ENCODE results near the gene TCP10L.

The TCP10L gene

GRCh38 chr21:32560896-32561295 is 24.4 kb downstream of the TCP10L start:
- Histone ChIP-seq H4K8ac (ENCODE audit: low read depth, low read length) (no peak overlapping the region), H3K4me1 (ENCODE audit: control insufficient read depth in 2 of 2, insufficient read depth in 1 of 2, low read depth in 1 of 2, low read length in 2 of 2) (no peaks in the 10 kb centered on the region), H3K9ac (ENCODE audit: low read depth, low read length, poor library complexity) (no peak overlapping the region)

GRCh38 chr21:32559006-32559610 is 26.2 kb downstream of the TCP10L start:
- no CpG with 5 or more reads among the region's 6 CpGs for WGBS, 2 donors (ENCODE audit: extremely low coverage in 2 of 2, insufficient read length in 2 of 2, insufficient replicate concordance in 1 of 2)

More at GRCh38 chr21:32560896-32561295, 24.4 kb downstream of the TCP10L start:
- Histone ChIP-seq H2BK15ac (ENCODE audit: low read length) (no peak overlapping the region), H2BK120ac (ENCODE audit: low read depth, low read length) (no peak overlapping the region), H3K18ac (ENCODE audit: low read length) (no peak overlapping the region), H3K36me3 (replicated peaks in 1 of 2; ENCODE audit: control insufficient read depth in 2 of 2, insufficient read depth in 2 of 2, low read length in 2 of 2) (no peaks in the 10 kb centered on the region), H3K27ac (replicated peaks; ENCODE audit: low read length) (no peak overlapping the region), H3K4me3 (ENCODE audit: low read length in 2 of 2) (no peak overlapping the region), H2AFZ (ENCODE audit: low read length) (no peak overlapping the region), H3K79me1 (ENCODE audit: low read depth, low read length) (no peaks in the 10 kb centered on the region), H4K91ac (ENCODE audit: low read depth, low read length, poor library complexity) (no peak overlapping the region), H3K27me3 (ENCODE audit: control insufficient read depth in 3 of 3, insufficient read depth in 3 of 3, low read depth in 1 of 3, low read length in 3 of 3) (peaks cover 0 to 4% (median 0%) of the 10 kb centered on the region in 3 experiments), H3K9me3 (replicated peaks in 1 of 2; ENCODE audit: control insufficient read depth in 2 of 2, insufficient read depth in 1 of 2, low read depth in 1 of 2, low read length in 2 of 2) (peaks cover 2 to 4% of the 10 kb centered on the region in 2 donors), H3K23ac (ENCODE audit: low read depth, low read length, poor library complexity) (no peak overlapping the region), H3K4me2 (ENCODE audit: insufficient read depth, low read length, poor library complexity, severe bottlenecking) (no peak overlapping the region), H3K14ac (ENCODE audit: low read length) (no peak overlapping the region), H2BK5ac (ENCODE audit: low read length) (no peak overlapping the region), H2BK12ac (ENCODE audit: low read length) (no peak overlapping the region), H2AK5ac (ENCODE audit: low read depth, low read length) (no peak overlapping the region), H3K4ac (ENCODE audit: low read length) (no peak overlapping the region)
- DNase-seq (ENCODE audit: low spot score) = no peak
- no CpG with 5 or more reads among the region's 3 CpGs for WGBS, 2 donors (ENCODE audit: extremely low coverage in 2 of 2, insufficient read length in 2 of 2, insufficient replicate concordance in 1 of 2)

GRCh38 chr21:32558106-32558505 is 27.2 kb downstream of the TCP10L start:
- no peak overlapping the region for H4K91ac ChIP-seq (ENCODE audit: low read depth, low read length, poor library complexity)
- H3K27me3 ChIP-seq (ENCODE audit: control insufficient read depth in 3 of 3, insufficient read depth in 3 of 3, low read depth in 1 of 3, low read length in 3 of 3) = peaks cover 0 to 4% (median 0%) of the 10 kb centered on the region in 3 experiments
- no peak overlapping the region for H3K27ac ChIP-seq (replicated peaks; ENCODE audit: low read length)
- H3K79me1 ChIP-seq (ENCODE audit: low read depth, low read length) = no peaks in the 10 kb centered on the region
- no peak overlapping the region for H3K18ac ChIP-seq (ENCODE audit: low read length)
- no peak overlapping the region for H2BK15ac ChIP-seq (ENCODE audit: low read length)
- no peak overlapping the region for H3K4me3 ChIP-seq (ENCODE audit: low read length in 2 of 2)
- no peak overlapping the region for H3K14ac ChIP-seq (ENCODE audit: low read length)
- no peak overlapping the region for H3K4ac ChIP-seq (ENCODE audit: low read length)
- no peak overlapping the region for H2BK12ac ChIP-seq (ENCODE audit: low read length)
- H3K9me3 ChIP-seq (replicated peaks in 1 of 2; ENCODE audit: control insufficient read depth in 2 of 2, insufficient read depth in 1 of 2, low read depth in 1 of 2, low read length in 2 of 2) = no peaks in the 10 kb centered on the region
- no peak overlapping the region for H2AK5ac ChIP-seq (ENCODE audit: low read depth, low read length)
- no CpG with 5 or more reads among the region's 3 CpGs for WGBS, 2 donors (ENCODE audit: extremely low coverage in 2 of 2, insufficient read length in 2 of 2, insufficient replicate concordance in 1 of 2)
- no peak overlapping the region for H3K23ac ChIP-seq (ENCODE audit: low read depth, low read length, poor library complexity)
- H3K4me1 ChIP-seq (ENCODE audit: control insufficient read depth in 2 of 2, insufficient read depth in 1 of 2, low read depth in 1 of 2, low read length in 2 of 2) = no peaks in the 10 kb centered on the region
- no peak overlapping the region for H4K8ac ChIP-seq (ENCODE audit: low read depth, low read length)
- H2BK5ac ChIP-seq (ENCODE audit: low read length) = no peak overlapping the region
- no peak for DNase-seq (ENCODE audit: low spot score)
- no peak overlapping the region for H2AFZ ChIP-seq (ENCODE audit: low read length)
- H2BK120ac ChIP-seq (ENCODE audit: low read depth, low read length) = no peak overlapping the region
- H3K4me2 ChIP-seq (ENCODE audit: insufficient read depth, low read length, poor library complexity, severe bottlenecking) = no peak overlapping the region
- no peak overlapping the region for H3K9ac ChIP-seq (ENCODE audit: low read depth, low read length, poor library complexity)
- no peaks in the 10 kb centered on the region for H3K36me3 ChIP-seq (replicated peaks in 1 of 2; ENCODE audit: control insufficient read depth in 2 of 2, insufficient read depth in 2 of 2, low read length in 2 of 2)

More at GRCh38 chr21:32559006-32559610, 26.2 kb downstream of the TCP10L start:
- Histone ChIP-seq H3K4me1 (ENCODE audit: control insufficient read depth in 2 of 2, insufficient read depth in 1 of 2, low read depth in 1 of 2, low read length in 2 of 2) (no peaks in the 10 kb centered on the region), H2AFZ (ENCODE audit: low read length) (no peak overlapping the region), H2BK120ac (ENCODE audit: low read depth, low read length) (no peak overlapping the region), H3K79me1 (ENCODE audit: low read depth, low read length) (no peaks in the 10 kb centered on the region), H2BK15ac (ENCODE audit: low read length) (no peak overlapping the region), H3K14ac (ENCODE audit: low read length) (no peak overlapping the region), H2BK12ac (ENCODE audit: low read length) (no peak overlapping the region), H3K27ac (replicated peaks; ENCODE audit: low read length) (no peak overlapping the region), H3K9me3 (replicated peaks in 1 of 2; ENCODE audit: control insufficient read depth in 2 of 2, insufficient read depth in 1 of 2, low read depth in 1 of 2, low read length in 2 of 2) (no peaks in the 10 kb centered on the region), H3K23ac (ENCODE audit: low read depth, low read length, poor library complexity) (no peak overlapping the region), H3K36me3 (replicated peaks in 1 of 2; ENCODE audit: control insufficient read depth in 2 of 2, insufficient read depth in 2 of 2, low read length in 2 of 2) (no peaks in the 10 kb centered on the region), H3K4ac (ENCODE audit: low read length) (no peak overlapping the region), H3K4me2 (ENCODE audit: insufficient read depth, low read length, poor library complexity, severe bottlenecking) (no peak overlapping the region), H4K8ac (ENCODE audit: low read depth, low read length) (no peak overlapping the region), H2AK5ac (ENCODE audit: low read depth, low read length) (no peak overlapping the region), H2BK5ac (ENCODE audit: low read length) (no peak overlapping the region), H3K27me3 (ENCODE audit: control insufficient read depth in 3 of 3, insufficient read depth in 3 of 3, low read depth in 1 of 3, low read length in 3 of 3) (peaks cover 0 to 4% (median 0%) of the 10 kb centered on the region in 3 experiments), H4K91ac (ENCODE audit: low read depth, low read length, poor library complexity) (no peak overlapping the region), H3K4me3 (ENCODE audit: low read length in 2 of 2) (no peak overlapping the region), H3K9ac (ENCODE audit: low read depth, low read length, poor library complexity) (no peak overlapping the region), H3K18ac (ENCODE audit: low read length) (no peak overlapping the region)
- no peak for DNase-seq (ENCODE audit: low spot score)

GRCh38 chr21:32554832-32555638 is 30.3 kb downstream of the TCP10L start:
- H3K4me1 ChIP-seq (ENCODE audit: control insufficient read depth in 2 of 2, insufficient read depth in 1 of 2, low read depth in 1 of 2, low read length in 2 of 2) = no peaks in the 10 kb centered on the region
- no peak overlapping the region for H2BK15ac ChIP-seq (ENCODE audit: low read length)
- no peak overlapping the region for H3K23ac ChIP-seq (ENCODE audit: low read depth, low read length, poor library complexity)
- no peak overlapping the region for H2AK5ac ChIP-seq (ENCODE audit: low read depth, low read length)
- H3K9me3 ChIP-seq (replicated peaks in 1 of 2; ENCODE audit: control insufficient read depth in 2 of 2, insufficient read depth in 1 of 2, low read depth in 1 of 2, low read length in 2 of 2) = no peaks in the 10 kb centered on the region
- no peak overlapping the region for H3K9ac ChIP-seq (ENCODE audit: low read depth, low read length, poor library complexity)
- H3K36me3 ChIP-seq (replicated peaks in 1 of 2; ENCODE audit: control insufficient read depth in 2 of 2, insufficient read depth in 2 of 2, low read length in 2 of 2) = no peaks in the 10 kb centered on the region
- peaks cover 0 to 4% (median 0%) of the 10 kb centered on the region in 3 experiments for H3K27me3 ChIP-seq (ENCODE audit: control insufficient read depth in 3 of 3, insufficient read depth in 3 of 3, low read depth in 1 of 3, low read length in 3 of 3)
- H3K4ac ChIP-seq (ENCODE audit: low read length) = no peak overlapping the region
- no peak overlapping the region for H4K8ac ChIP-seq (ENCODE audit: low read depth, low read length)
- no CpG with 5 or more reads among the region's 4 CpGs for WGBS, 2 donors (ENCODE audit: extremely low coverage in 2 of 2, insufficient read length in 2 of 2, insufficient replicate concordance in 1 of 2)
- H4K91ac ChIP-seq (ENCODE audit: low read depth, low read length, poor library complexity) = no peak overlapping the region
- no peak for DNase-seq (ENCODE audit: low spot score)
- H3K18ac ChIP-seq (ENCODE audit: low read length) = no peak overlapping the region
- H3K27ac ChIP-seq (replicated peaks; ENCODE audit: low read length) = no peak overlapping the region
- H3K4me2 ChIP-seq (ENCODE audit: insufficient read depth, low read length, poor library complexity, severe bottlenecking) = no peak overlapping the region
- no peak overlapping the region for H2BK5ac ChIP-seq (ENCODE audit: low read length)
- H2BK120ac ChIP-seq (ENCODE audit: low read depth, low read length) = no peak overlapping the region
- no peak overlapping the region for H3K14ac ChIP-seq (ENCODE audit: low read length)
- H2AFZ ChIP-seq (ENCODE audit: low read length) = no peak overlapping the region
- H3K4me3 ChIP-seq (ENCODE audit: low read length in 2 of 2) = no peak overlapping the region
- H2BK12ac ChIP-seq (ENCODE audit: low read length) = no peak overlapping the region
- no peaks in the 10 kb centered on the region for H3K79me1 ChIP-seq (ENCODE audit: low read depth, low read length)
